ENCODE measurements around the gene ACTN2. TPM values are rescaled to one million over a fixed set of nuclear protein-coding genes. Genes with fewer than 3 reads are reported as not detected.

The ACTN2 gene
- total RNA-seq, 1 experiment from 2014 or later: not detected

- ChIA-PET CTCF (no interaction called here), POLR2A (ENCODE audit: unreplicated experiment) (no interaction called here)
- H3K4me3 ChIP-seq (ENCODE audit: low read length): peak overlapping the region; percentile 92
These were observed 109.7 kb downstream of the ACTN2 start for GRCh38 chr1:236795757-236796667.

DNA sequence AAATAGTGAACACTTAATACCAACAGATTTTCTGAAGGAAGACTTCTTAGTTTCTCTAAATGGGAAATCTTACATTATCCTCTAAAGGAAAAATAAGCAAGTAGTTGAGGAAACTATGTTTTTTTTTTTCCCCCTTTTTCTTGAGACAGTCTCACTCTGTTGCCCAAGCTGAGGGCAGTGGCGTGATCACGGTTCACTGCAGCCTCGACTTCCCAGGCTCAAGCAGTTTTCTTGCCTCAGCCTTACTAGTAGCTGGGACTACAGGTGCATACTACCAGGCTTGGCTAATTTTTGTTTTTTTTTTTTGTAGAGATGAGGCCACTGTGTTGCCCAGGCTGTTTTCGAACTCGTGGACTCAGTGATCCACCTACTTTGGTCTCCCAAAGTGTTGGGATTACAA is 112.7 kb downstream of the ACTN2 start:
- H3K79me2 ChIP-seq (ENCODE audit: low read length): peaks cover 70% of the 10 kb centered on the region
- intact Hi-C loops (cut with micrococcal nuclease): no loop called here

More at GRCh38 chr1:236795757-236796667, 109.7 kb downstream of the ACTN2 start:
- H3K4me2 ChIP-seq (ENCODE audit: low read length): peak overlapping the region; percentile 97
- H3K9me3 ChIP-seq (ENCODE audit: low read length): no peaks in the 10 kb centered on the region
- ATAC-seq (peak; percentile 25), DNase-seq (peak; percentile 11)
- intact Hi-C loops (cut with micrococcal nuclease): no loop called here
- H3K79me2 ChIP-seq (ENCODE audit: low read length): peaks cover 56% of the 10 kb centered on the region
- H3K36me3 ChIP-seq (ENCODE audit: low read depth, low read length): no peaks in the 10 kb centered on the region
- no peaks in the 10 kb centered on the region for H3K9me2 ChIP-seq (replicated peaks; ENCODE audit: low read length)
- H3K4me1 ChIP-seq (ENCODE audit: insufficient read depth, low read length): no peaks in the 10 kb centered on the region
- peak overlapping the region; percentile 89 for H2AFZ ChIP-seq (ENCODE audit: low read length)
- peak overlapping the region; percentile 92 for H3K9ac ChIP-seq (ENCODE audit: low read length)
- TF ChIP-seq EZH2 (IDR thresholded peaks at IDR 0.05; ENCODE audit: low read length, unreplicated experiment): no peak
- TF ChIP-seq, protein P1, sequence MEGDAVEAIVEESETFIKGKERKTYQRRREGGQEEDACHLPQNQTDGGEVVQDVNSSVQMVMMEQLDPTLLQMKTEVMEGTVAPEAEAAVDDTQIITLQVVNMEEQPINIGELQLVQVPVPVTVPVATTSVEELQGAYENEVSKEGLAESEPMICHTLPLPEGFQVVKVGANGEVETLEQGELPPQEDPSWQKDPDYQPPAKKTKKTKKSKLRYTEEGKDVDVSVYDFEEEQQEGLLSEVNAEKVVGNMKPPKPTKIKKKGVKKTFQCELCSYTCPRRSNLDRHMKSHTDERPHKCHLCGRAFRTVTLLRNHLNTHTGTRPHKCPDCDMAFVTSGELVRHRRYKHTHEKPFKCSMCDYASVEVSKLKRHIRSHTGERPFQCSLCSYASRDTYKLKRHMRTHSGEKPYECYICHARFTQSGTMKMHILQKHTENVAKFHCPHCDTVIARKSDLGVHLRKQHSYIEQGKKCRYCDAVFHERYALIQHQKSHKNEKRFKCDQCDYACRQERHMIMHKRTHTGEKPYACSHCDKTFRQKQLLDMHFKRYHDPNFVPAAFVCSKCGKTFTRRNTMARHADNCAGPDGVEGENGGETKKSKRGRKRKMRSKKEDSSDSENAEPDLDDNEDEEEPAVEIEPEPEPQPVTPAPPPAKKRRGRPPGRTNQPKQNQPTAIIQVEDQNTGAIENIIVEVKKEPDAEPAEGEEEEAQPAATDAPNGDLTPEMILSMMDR (conservative IDR thresholded peaks at IDR 0.05; ENCODE audit: low read depth, low read length): no peak
- TF ChIP-seq EZH2phosphoT487 (IDR thresholded peaks at IDR 0.05; ENCODE audit: borderline replicate concordance, low read length): no peak
- peak overlapping the region; percentile 63 for H3K27ac ChIP-seq (ENCODE audit: low read length)
- H3K27me3 ChIP-seq (ENCODE audit: low read length): no peaks in the 10 kb centered on the region
- peaks cover 4% of the 10 kb centered on the region; the same call in 1 of the 2 replicates for H4K20me1 ChIP-seq (ENCODE audit: low read length)
- BruUV-seq (replicated peaks): TSS peak; percentile 62
- H3F3A ChIP-seq (ENCODE audit: low read length, unreplicated experiment): no peaks in the 10 kb centered on the region

More for the DNA sequence above, 112.7 kb downstream of the ACTN2 start:
- no peak overlapping the region for H3K4me2 ChIP-seq (ENCODE audit: low read length)
- no peak overlapping the region for H3K4me3 ChIP-seq (ENCODE audit: low read length)
- ATAC-seq (no peak), DNase-seq (no peak)
- H3K27ac ChIP-seq (ENCODE audit: low read length): no peak overlapping the region
- peaks cover 4% of the 10 kb centered on the region; the same call in 1 of the 2 replicates for H4K20me1 ChIP-seq (ENCODE audit: low read length)
- no peaks in the 10 kb centered on the region for H3F3A ChIP-seq (ENCODE audit: low read length, unreplicated experiment)
- H3K9me2 ChIP-seq (replicated peaks; ENCODE audit: low read length): no peaks in the 10 kb centered on the region
- H3K4me1 ChIP-seq (ENCODE audit: insufficient read depth, low read length): no peaks in the 10 kb centered on the region
- ChIA-PET CTCF (no interaction called here), POLR2A (ENCODE audit: unreplicated experiment) (interaction anchor here (0.6 kb wide), 1 partner anchor 111 kb away, joined by 3 read pairs; no protein-coding TSS in a partner anchor)
- H3K27me3 ChIP-seq (ENCODE audit: low read length): no peaks in the 10 kb centered on the region
- H2AFZ ChIP-seq (ENCODE audit: low read length): no peak overlapping the region
- no TSS peak for BruUV-seq (replicated peaks)
- no peak overlapping the region for H3K9ac ChIP-seq (ENCODE audit: low read length)
- TF ChIP-seq EZH2 (IDR thresholded peaks at IDR 0.05; ENCODE audit: low read length, unreplicated experiment) (no peak), EZH2phosphoT487 (IDR thresholded peaks at IDR 0.05; ENCODE audit: borderline replicate concordance, low read length) (no peak)
- TF ChIP-seq, protein P1 (conservative IDR thresholded peaks at IDR 0.05; ENCODE audit: low read depth, low read length): no peak
- H3K36me3 ChIP-seq (ENCODE audit: low read depth, low read length): no peaks in the 10 kb centered on the region
- no peaks in the 10 kb centered on the region for H3K9me3 ChIP-seq (ENCODE audit: low read length)

All from PC-3 (cell line).